Neural cell (in vitro differentiated cells): ENCODE data around the gene AP5Z1. TPM values are rescaled to one million over a fixed set of nuclear protein-coding genes. Genes with fewer than 3 reads are reported as not detected.

Experiments used
- H2AFZ ChIP-seq: fragments of 200-600, 300-800 bp; sonication (generic), shearing (Covaris generic); 2 replicates; pipeline ENCODE4 v1.6.0; 2014; ENCODE audit warnings: low read depth, mild to moderate bottlenecking, antibody characterized with exemption, low read length, moderate library complexity
- H3F3A ChIP-seq: fragments of 200-600 bp; shearing (Covaris generic); 2 replicates; pipeline ENCODE4 v1.6.1; 2016; ENCODE audit warnings: mild to moderate bottlenecking, moderate library complexity, mixed read lengths, antibody characterized with exemption, low read length; ENCODE audit not compliant: insufficient read depth, poor library complexity, severe bottlenecking
- H3K27ac ChIP-seq: fragments of 200-600, 300-800 bp; sonication (generic), shearing (Covaris generic); 2 replicates; pipeline ENCODE4 v1.5.1; 2014; ENCODE audit warnings: mild to moderate bottlenecking, low read length, moderate library complexity
- H3K27me3 ChIP-seq: fragments of 300-800, 200-600 bp; sonication (generic), shearing (Covaris generic); 2 replicates; pipeline ENCODE4 v1.6.0; 2014; ENCODE audit warnings: mild to moderate bottlenecking, low read depth, low read length, moderate library complexity; ENCODE audit not compliant: insufficient read depth
- H3K36me3 ChIP-seq: fragments of 300-800, 200-600 bp; sonication (generic), shearing (Covaris generic); 2 replicates; pipeline ENCODE4 v1.5.1; 2014; ENCODE audit warnings: mild to moderate bottlenecking, antibody characterized with exemption, low read length, moderate library complexity; ENCODE audit not compliant: insufficient read depth
- H3K4me2 ChIP-seq: fragments of 300-800, 200-600 bp; sonication (generic), shearing (Covaris generic); 2 replicates; pipeline ENCODE4 v1.6.0; 2014; ENCODE audit warnings: mild to moderate bottlenecking, low read length
- H3K4me3 ChIP-seq: fragments of 300-800, 200-600 bp; sonication (generic), shearing (Covaris generic); 2 replicates; pipeline ENCODE4 v1.5.1; 2014; ENCODE audit warnings: mild to moderate bottlenecking, low read length, moderate library complexity
- H3K79me2 ChIP-seq: fragments of 200-600 bp; shearing (Covaris generic); replicated peaks from 2 replicates; pipeline ENCODE4 v1.6.0; 2014; ENCODE audit warnings: mild to moderate bottlenecking, low read length, moderate library complexity; ENCODE audit not compliant: insufficient read depth
- H3K9ac ChIP-seq: fragments of 300-800, 200-600 bp; sonication (generic), shearing (Covaris generic); 2 replicates; pipeline ENCODE4 v1.6.1; 2016; ENCODE audit warnings: mild to moderate bottlenecking, low read length, mixed read lengths
- H3K9me2 ChIP-seq: fragments of 200-600 bp; shearing (Covaris generic); 2 replicates; pipeline ENCODE4 v1.6.1; 2016; ENCODE audit warnings: mild to moderate bottlenecking, low read length, mixed read lengths; ENCODE audit not compliant: insufficient read depth
- H3K9me3 ChIP-seq: fragments of 200-600, 300-800 bp; sonication (generic), shearing (Covaris generic); 2 replicates; pipeline ENCODE4 v1.6.1; 2016; ENCODE audit warnings: mild to moderate bottlenecking, mixed run types, low read length, moderate library complexity, mixed read lengths
- H4K20me1 ChIP-seq: fragments of 200-600 bp; shearing (Covaris generic); 2 replicates; pipeline ENCODE4 v1.6.1; 2016; ENCODE audit warnings: mild to moderate bottlenecking, mixed run types; ENCODE audit not compliant: insufficient read depth
- EP300 ChIP-seq: fragments of 450-650 bp; conservative IDR thresholded peaks from 2 replicates; pipeline ENCODE4 v1.6.1; 2014; ENCODE audit warnings: antibody characterized with exemption, mild to moderate bottlenecking, moderate library complexity; ENCODE audit not compliant: poor library complexity, severe bottlenecking
- EZH2 ChIP-seq: fragments of 200-600, 300-800 bp; shearing (Covaris generic), sonication (generic); IDR thresholded peaks from 2 replicates; pipeline ENCODE4 v1.6.1; 2014; ENCODE audit warnings: antibody characterized with exemption, low read length, borderline replicate concordance, mild to moderate bottlenecking; ENCODE audit not compliant: insufficient read depth, poor library complexity, severe bottlenecking
- MXI1 ChIP-seq: fragments of 450-650 bp; conservative IDR thresholded peaks from 2 replicates; pipeline ENCODE4 v1.6.1; 2014; ENCODE audit warnings: antibody characterized with exemption, mild to moderate bottlenecking; ENCODE audit not compliant: poor library complexity, severe bottlenecking
- POLR2AphosphoS5 ChIP-seq: IDR thresholded peaks from 2 replicates; pipeline ENCODE4 v1.6.1; 2012
- RAD21 ChIP-seq: fragments of 450-650 bp; conservative IDR thresholded peaks from 2 replicates; pipeline ENCODE4 v1.6.1; 2014; ENCODE audit warnings: antibody characterized with exemption, mild to moderate bottlenecking, moderate library complexity
- SMC3 ChIP-seq: fragments of 450-650 bp; conservative IDR thresholded peaks from 2 replicates; pipeline ENCODE4 v1.6.1; 2014; ENCODE audit warnings: antibody characterized with exemption, mild to moderate bottlenecking, moderate library complexity; ENCODE audit not compliant: poor library complexity
- TAF1 ChIP-seq: IDR thresholded peaks from 2 replicates; pipeline ENCODE4 v1.6.1; 2012; ENCODE audit warnings: low read depth
- polyA plus RNA-seq: library from polyadenylated mRNA; depleted of rRNA; stranded (reverse); fragments of >200 nt; gene quantifications from 2 replicates; pipeline ENCODE4 v1.2.3, GENCODE V29; 2014
- small RNA-seq, 3 experiments: library from RNA; depleted of rRNA; stranded (forward); fragments of <200 nt; gene quantifications; one replicate each; pipeline ENCODE3, GENCODE V24; 2012
- TF ChIP-seq, protein P1 (sequence below): fragments of 450-650 bp; IDR thresholded peaks from 2 replicates; pipeline ENCODE4 v1.5.1; 2014; ENCODE audit warnings: antibody characterized with exemption, mild to moderate bottlenecking, moderate library complexity; ENCODE audit not compliant: poor library complexity, severe bottlenecking
- TF ChIP-seq, protein P2 (sequence below): IDR thresholded peaks from 2 replicates; pipeline ENCODE4 v1.6.1; 2012; ENCODE audit warnings: borderline replicate concordance

The AP5Z1 gene
- polyA plus RNA-seq, 1 donor from 2014 or later: 36.9 TPM

DNA sequence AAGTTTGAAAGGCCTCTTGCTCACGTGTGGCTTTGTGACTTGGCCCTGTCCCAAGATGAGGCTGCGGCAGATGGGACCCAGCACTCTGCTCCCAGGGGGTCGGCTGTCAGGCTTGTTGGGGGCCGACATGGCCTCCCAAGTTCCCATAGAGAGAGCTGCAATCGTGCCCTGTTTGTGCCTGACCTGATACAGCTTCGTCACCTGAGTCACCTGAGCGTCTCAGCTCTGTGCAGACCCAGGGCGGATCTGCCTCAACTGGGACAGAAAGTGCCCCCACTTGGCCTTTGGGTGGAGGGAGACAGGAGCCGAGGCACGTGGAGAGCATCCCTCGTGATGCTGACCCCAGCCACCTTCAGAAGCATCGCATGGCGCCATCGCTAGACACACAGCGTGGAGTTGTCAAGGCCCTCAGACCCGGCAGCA, 64.7 kb downstream of the AP5Z1 start:
- H3K36me3 ChIP-seq: no peaks in the 10 kb centered on the region
- no peaks in the 10 kb centered on the region for H3K79me2 ChIP-seq
- no peaks in the 10 kb centered on the region for H3K9me2 ChIP-seq
- no peak overlapping the region for H3K4me2 ChIP-seq
- no peaks in the 10 kb centered on the region for H3F3A ChIP-seq
- no peak overlapping the region for H3K27ac ChIP-seq
- H2AFZ ChIP-seq: no peak overlapping the region
- H3K27me3 ChIP-seq: no peaks in the 10 kb centered on the region
- no peaks in the 10 kb centered on the region for H3K9me3 ChIP-seq
- no peaks in the 10 kb centered on the region for H4K20me1 ChIP-seq
- no peak overlapping the region for H3K9ac ChIP-seq
- no peak for TF ChIP-seq SMC3
- TF ChIP-seq, protein P1, sequence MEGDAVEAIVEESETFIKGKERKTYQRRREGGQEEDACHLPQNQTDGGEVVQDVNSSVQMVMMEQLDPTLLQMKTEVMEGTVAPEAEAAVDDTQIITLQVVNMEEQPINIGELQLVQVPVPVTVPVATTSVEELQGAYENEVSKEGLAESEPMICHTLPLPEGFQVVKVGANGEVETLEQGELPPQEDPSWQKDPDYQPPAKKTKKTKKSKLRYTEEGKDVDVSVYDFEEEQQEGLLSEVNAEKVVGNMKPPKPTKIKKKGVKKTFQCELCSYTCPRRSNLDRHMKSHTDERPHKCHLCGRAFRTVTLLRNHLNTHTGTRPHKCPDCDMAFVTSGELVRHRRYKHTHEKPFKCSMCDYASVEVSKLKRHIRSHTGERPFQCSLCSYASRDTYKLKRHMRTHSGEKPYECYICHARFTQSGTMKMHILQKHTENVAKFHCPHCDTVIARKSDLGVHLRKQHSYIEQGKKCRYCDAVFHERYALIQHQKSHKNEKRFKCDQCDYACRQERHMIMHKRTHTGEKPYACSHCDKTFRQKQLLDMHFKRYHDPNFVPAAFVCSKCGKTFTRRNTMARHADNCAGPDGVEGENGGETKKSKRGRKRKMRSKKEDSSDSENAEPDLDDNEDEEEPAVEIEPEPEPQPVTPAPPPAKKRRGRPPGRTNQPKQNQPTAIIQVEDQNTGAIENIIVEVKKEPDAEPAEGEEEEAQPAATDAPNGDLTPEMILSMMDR: no peak
- no peak for TF ChIP-seq EZH2
- TF ChIP-seq RAD21: no peak
- TF ChIP-seq MXI1: no peak
- no peak for TF ChIP-seq TAF1
- no peak for TF ChIP-seq POLR2AphosphoS5
- TF ChIP-seq EP300: no peak
- TF ChIP-seq, protein P2, sequence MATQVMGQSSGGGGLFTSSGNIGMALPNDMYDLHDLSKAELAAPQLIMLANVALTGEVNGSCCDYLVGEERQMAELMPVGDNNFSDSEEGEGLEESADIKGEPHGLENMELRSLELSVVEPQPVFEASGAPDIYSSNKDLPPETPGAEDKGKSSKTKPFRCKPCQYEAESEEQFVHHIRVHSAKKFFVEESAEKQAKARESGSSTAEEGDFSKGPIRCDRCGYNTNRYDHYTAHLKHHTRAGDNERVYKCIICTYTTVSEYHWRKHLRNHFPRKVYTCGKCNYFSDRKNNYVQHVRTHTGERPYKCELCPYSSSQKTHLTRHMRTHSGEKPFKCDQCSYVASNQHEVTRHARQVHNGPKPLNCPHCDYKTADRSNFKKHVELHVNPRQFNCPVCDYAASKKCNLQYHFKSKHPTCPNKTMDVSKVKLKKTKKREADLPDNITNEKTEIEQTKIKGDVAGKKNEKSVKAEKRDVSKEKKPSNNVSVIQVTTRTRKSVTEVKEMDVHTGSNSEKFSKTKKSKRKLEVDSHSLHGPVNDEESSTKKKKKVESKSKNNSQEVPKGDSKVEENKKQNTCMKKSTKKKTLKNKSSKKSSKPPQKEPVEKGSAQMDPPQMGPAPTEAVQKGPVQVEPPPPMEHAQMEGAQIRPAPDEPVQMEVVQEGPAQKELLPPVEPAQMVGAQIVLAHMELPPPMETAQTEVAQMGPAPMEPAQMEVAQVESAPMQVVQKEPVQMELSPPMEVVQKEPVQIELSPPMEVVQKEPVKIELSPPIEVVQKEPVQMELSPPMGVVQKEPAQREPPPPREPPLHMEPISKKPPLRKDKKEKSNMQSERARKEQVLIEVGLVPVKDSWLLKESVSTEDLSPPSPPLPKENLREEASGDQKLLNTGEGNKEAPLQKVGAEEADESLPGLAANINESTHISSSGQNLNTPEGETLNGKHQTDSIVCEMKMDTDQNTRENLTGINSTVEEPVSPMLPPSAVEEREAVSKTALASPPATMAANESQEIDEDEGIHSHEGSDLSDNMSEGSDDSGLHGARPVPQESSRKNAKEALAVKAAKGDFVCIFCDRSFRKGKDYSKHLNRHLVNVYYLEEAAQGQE: no peak
- no peak overlapping the region for H3K4me3 ChIP-seq

Small RNA genes within 50 kb of the gene (small RNA-seq; reads per million reads assigned to genes)
- gene MIR4656: 0 reads per million in 3 experiments
- 0 to 1.2 (median 0) reads per million in 3 experiments for gene RF00019

Other genes with a start within 250 kb of the AP5Z1 start
- gene FOXK1, start 93.3 kb upstream of the AP5Z1 start, polyA plus RNA-seq: 7.4 and 7.7 TPM in 2 replicates
- 0.05 and 0.10 TPM in 2 replicates for gene PAPOLB, start 86.4 kb downstream of the AP5Z1 start, polyA plus RNA-seq
- gene RADIL, start 108.1 kb downstream of the AP5Z1 start, polyA plus RNA-seq: 4.1 and 6.6 TPM in 2 replicates
- gene MMD2, start 183.6 kb downstream of the AP5Z1 start, polyA plus RNA-seq: 0.40 and 0.42 TPM in 2 replicates